HepG2 (cell line): Measurements from ENCODE around the gene GPC6. TPM values are rescaled to one million over a fixed set of nuclear protein-coding genes. Genes with fewer than 3 reads are reported as not detected.

ENCODE experiments used
- ATAC-seq: fragments of 200-7000 bp; cut with Tn5 transposase; 3 replicates; pipeline ENCODE4 v1.9.1; 2020; ENCODE audit warnings: mild to moderate bottlenecking, moderate library complexity
- BruUV-seq: library from RNA; stranded (reverse); fragments of 400-500 nt; replicated peaks from 2 replicates; lab custom pipeline; 2021; lab: Mats Ljungman, UMichigan
- CTCF ChIA-PET: fragments of 300-600 bp; formaldehyde crosslinking; extraction: SDS; loops from one replicate; lab custom pipeline; 2021; ENCODE audit warnings: low total read pairs, inconsistent platforms, low intra/inter-chr PET ratio; lab: Yijun Ruan, JAX
- POLR2A ChIA-PET: fragments of 350-600 bp; sonication (Branson Sonifier 250); formaldehyde crosslinking; loops from one replicate; lab custom pipeline; 2020; ENCODE audit warnings: antibody characterized with exemption, inconsistent platforms; lab: Yijun Ruan, JAX
- DNase-seq: peaks from one replicate; pipeline ENCODE4 v3.0.0-alpha.2; 2015; ENCODE audit warnings: low spot score
- FAIRE-seq: peaks from 3 replicates; lab custom pipeline; 2011; peaks lifted over from hg19 to GRCh38; lab: Jason Lieb, UNC
- H2AFZ ChIP-seq: one replicate; pipeline ENCODE4 v1.6.1; 2011; ENCODE audit warnings: low read length, inconsistent platforms
- H3K27ac ChIP-seq: fragments of 300-600 bp; 3 replicates; pipeline ENCODE4 v1.8.0; 2011; ENCODE audit warnings: mixed run types, mild to moderate bottlenecking, mixed read lengths, low read length, inconsistent platforms; ENCODE audit not compliant: insufficient read depth; ENCODE audit errors: extremely low read length
- H3K27me3 ChIP-seq, 2 experiments: fragments of 200-600 bp in 1 of 2; 2 replicates in 1 of 2; 3 replicates in 1 of 2; pipeline versions ENCODE4 v1.6.0 to v1.8.0; 2011; ENCODE audit warnings: low read length in 2 of 2, mild to moderate bottlenecking in 2 of 2, moderate library complexity in 2 of 2, inconsistent platforms in 1 of 2; ENCODE audit not compliant: insufficient read depth in 2 of 2, control insufficient read depth in 1 of 2
- H3K36me3 ChIP-seq, 2 experiments: fragments of 200-600 bp in 1 of 2; replicated peaks in 1 of 2; 2 replicates in 1 of 2; 3 replicates in 1 of 2; pipeline versions ENCODE4 v1.5.1 to v1.8.0; 2011; ENCODE audit warnings: low read length in 2 of 2, inconsistent platforms in 1 of 2; ENCODE audit not compliant: insufficient read depth in 2 of 2, control insufficient read depth in 1 of 2
- H3K4me1 ChIP-seq: 2 replicates; pipeline ENCODE4 v1.5.1; 2012; ENCODE audit warnings: low read length, inconsistent platforms; ENCODE audit not compliant: insufficient read depth
- H3K4me2 ChIP-seq: 2 replicates; pipeline ENCODE4 v1.6.0; 2011; ENCODE audit warnings: low read depth, low read length, inconsistent platforms
- H3K4me3 ChIP-seq, 3 experiments: fragments of 200-600 bp in 1 of 3; sonication (generic), shearing (Covaris generic) in 1 of 3; replicated peaks in 1 of 3; 2 replicates each; pipeline ENCODE4 v1.5.1; 2011 to 2016; ENCODE audit warnings: low read length in 3 of 3, inconsistent platforms in 2 of 3, low read depth in 2 of 3, mild to moderate bottlenecking in 2 of 3, control low read depth in 1 of 3, mixed read lengths in 1 of 3; ENCODE audit not compliant: insufficient read depth in 1 of 3
- H3K79me2 ChIP-seq: one replicate; pipeline ENCODE4 v1.6.1; 2011; ENCODE audit warnings: low read length, inconsistent platforms; ENCODE audit not compliant: insufficient read depth
- H3K9ac ChIP-seq: 2 replicates; pipeline ENCODE4 v1.6.0; 2011; ENCODE audit warnings: mild to moderate bottlenecking, low read depth, low read length, inconsistent platforms; ENCODE audit not compliant: insufficient read depth
- H3K9me3 ChIP-seq: 2 replicates; pipeline ENCODE4 v1.5.1; 2012; ENCODE audit warnings: mild to moderate bottlenecking, low read length
- H4K20me1 ChIP-seq: 2 replicates; pipeline ENCODE4 v1.6.0; 2011; ENCODE audit warnings: inconsistent platforms, mild to moderate bottlenecking, low read length, moderate library complexity; ENCODE audit not compliant: insufficient read depth
- FOSL2 ChIP-seq: sonication (generic); formaldehyde crosslinking; IDR thresholded peaks from 2 replicates; pipeline ENCODE4 v1.4.0; 2020; ENCODE audit warnings: missing genetic modification reagents
- HMG20A ChIP-seq: IDR thresholded peaks from 2 replicates; pipeline ENCODE4 v1.6.1; 2016; ENCODE audit warnings: borderline replicate concordance
- NCOA2 ChIP-seq: sonication (generic); formaldehyde crosslinking; IDR thresholded peaks from 2 replicates; pipeline ENCODE4 v1.8.0; 2022; ENCODE audit warnings: inconsistent platforms
- RERE ChIP-seq: IDR thresholded peaks from 2 replicates; pipeline ENCODE4 v1.6.1; 2016; ENCODE audit warnings: low read depth, missing genetic modification reagents, missing compliant biosample characterization
- SOX13 ChIP-seq, 3 experiments: fragments of 450-650 bp in 1 of 3; sonication (generic) in 1 of 3; formaldehyde crosslinking in 1 of 3; IDR thresholded peaks in 2 of 3; conservative IDR thresholded peaks in 1 of 3; 2 replicates each; pipeline versions ENCODE4 v1.5.0 to v1.6.1; 2016 to 2020; ENCODE audit warnings: antibody characterized with exemption in 1 of 3, mild to moderate bottlenecking in 1 of 3, missing compliant biosample characterization in 1 of 3, missing genetic modification reagents in 1 of 3, moderate library complexity in 1 of 3
- ZGPAT ChIP-seq: IDR thresholded peaks from 2 replicates; pipeline ENCODE4 v1.6.1; 2016; ENCODE audit warnings: mild to moderate bottlenecking
- ZNF253 ChIP-seq: sonication (generic); formaldehyde crosslinking; IDR thresholded peaks from 2 replicates; pipeline ENCODE4 v1.8.0; 2022; ENCODE audit warnings: mild to moderate bottlenecking, missing genetic modification reagents, borderline replicate concordance
- ZNF382 ChIP-seq: sonication (generic); formaldehyde crosslinking; IDR thresholded peaks from 2 replicates; pipeline ENCODE4 v1.5.0; 2020; ENCODE audit warnings: missing genetic modification reagents, mild to moderate bottlenecking, borderline replicate concordance
- ZNF430 ChIP-seq: sonication (generic); formaldehyde crosslinking; IDR thresholded peaks from 2 replicates; pipeline ENCODE4 v1.9.0; 2021; ENCODE audit warnings: mild to moderate bottlenecking, missing genetic modification reagents
- WGBS: methylation state at CpG from one replicate; pipeline ENCODE4 v1.1.6; 2017; ENCODE audit warnings: low lambda C conversion rate; 5-methylcytosine and 5-hydroxymethylcytosine counted together
- in situ Hi-C: cut with HindIII; loops from 2 replicates; pipeline ENCODE4 v1.10.0; 2017; ENCODE audit warnings: low pct_unique_long_range_greater_than_20kb; ENCODE audit not compliant: extremely low pct_ligation_motif_present
- intact Hi-C: fragments of 100-400 bp; cut with micrococcal nuclease; formaldehyde crosslinking; loops from one replicate; pipeline ENCODE4 v1.10.0; 2022; ENCODE audit not compliant: unreplicated experiment
- polyA plus RNA-seq, 8 experiments: library from polyadenylated mRNA; depleted of rRNA in 3 of 8; stranded (reverse) in 7 of 8; unstranded in 1 of 8; fragments of >200 nt; fragmentation: Illumina TruSeq in 4 of 8; extraction: Trizol in 4 of 8; gene quantifications; 2 replicates each; pipeline versions ENCODE4 v1.2.1 to v1.2.3, GENCODE V29; 2011 to 2016; ENCODE audit warnings: low read depth in 4 of 8, missing spikeins in 1 of 8, mixed read lengths in 1 of 8; ENCODE audit not compliant: insufficient read depth in 1 of 8
- total RNA-seq, 5 experiments: library from RNA; depleted of rRNA; stranded (reverse); fragments of >200 nt; fragmentation: Illumina TruSeq; extraction: Trizol; gene quantifications; 2 replicates each; pipeline ENCODE4 v1.2.3, GENCODE V29; 2016; ENCODE audit warnings: low read depth in 1 of 5
- TF ChIP-seq, protein P1 (sequence below): sonication (generic); formaldehyde crosslinking; conservative IDR thresholded peaks from 2 replicates; pipeline ENCODE4 v1.4.0; 2020; ENCODE audit warnings: mild to moderate bottlenecking, missing genetic modification reagents, moderate library complexity

The GPC6 gene
- total and polyA plus RNA-seq, 2 of the 13 experiments (the other 11 are each of a cell fraction or from before 2014, with no cell fraction given), result 24.5 to 33.9 TPM

DNA sequence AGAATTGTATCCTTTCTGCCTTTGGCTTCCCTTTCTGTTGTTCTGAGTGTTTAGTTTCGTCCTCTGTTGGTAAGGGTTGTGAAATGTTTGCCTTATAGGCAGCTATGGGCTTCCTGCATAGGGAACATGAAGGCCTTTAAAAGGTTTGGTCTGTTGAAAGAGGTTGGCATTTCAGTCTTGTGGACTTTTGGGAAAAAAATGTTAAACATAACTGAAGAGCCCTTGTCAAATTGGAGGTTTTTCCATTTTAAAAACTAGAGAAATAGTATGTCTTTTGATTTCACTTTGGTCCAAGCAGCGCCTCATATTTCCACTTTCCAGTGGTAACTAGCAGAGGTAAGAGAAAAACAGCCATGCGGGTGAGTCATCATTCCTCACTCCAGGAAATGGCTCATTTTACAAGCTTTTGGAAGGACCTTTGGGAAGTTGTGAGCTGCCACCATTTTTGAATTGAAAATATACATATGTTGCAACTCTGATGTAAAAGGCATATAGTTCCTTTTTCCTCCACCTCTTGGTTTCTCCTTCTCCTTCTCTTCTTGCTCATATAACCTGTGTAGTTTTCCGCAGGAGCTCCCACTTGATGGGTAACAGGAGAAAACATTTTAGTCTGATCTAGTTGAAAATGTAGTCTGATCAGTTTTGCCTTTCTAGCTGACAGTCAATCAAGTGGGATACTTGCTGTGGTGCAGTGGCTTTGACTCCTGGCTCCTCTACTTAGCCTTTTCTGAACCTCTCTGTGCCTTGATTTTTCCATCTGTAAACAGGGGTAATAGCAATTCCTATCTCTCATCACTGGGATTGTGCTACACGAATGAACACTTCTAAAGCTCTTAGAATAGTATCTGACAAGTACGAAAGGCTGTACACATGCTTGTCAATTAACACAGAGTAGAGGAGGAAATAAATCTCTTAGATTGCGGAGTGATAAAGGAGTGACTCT is 23.0 kb downstream of the GPC6 start:
- DNase-seq (peak; percentile 90), ATAC-seq (peak; percentile 91), FAIRE-seq (peak; percentile 63)
- in situ Hi-C loops, result loop anchor here (10.0 to 25.0 kb wide), 4 partner anchors 513 to 1088 kb away; no protein-coding TSS in a partner anchor
- no peaks in the 10 kb centered on the region for H4K20me1 ChIP-seq
- CTCF ChIA-PET, result interaction anchor here (1.1 to 1.3 kb wide), 2 partner anchors 942 to 1113 kb away, joined by 3 to 4 read pairs; no protein-coding TSS in a partner anchor
- intact Hi-C loops, result loop anchor here (1.0 to 5.0 kb wide), 6 partner anchors 113 to 1168 kb away; no protein-coding TSS in a partner anchor
- peak overlapping the region; percentile 82 for H2AFZ ChIP-seq
- WGBS, result 63% methylated on average over 7 of the region's 7 CpGs
- H3K4me2 ChIP-seq, result peak overlapping the region; percentile 84
- H3K4me1 ChIP-seq, result peaks cover 49% of the 10 kb centered on the region
- H3K9ac ChIP-seq, result peak overlapping the region; percentile 80
- BruUV-seq, result TSS peak; percentile 31
- peak overlapping the region; percentile 44 to 57 (median 50); a peak in 5 of 6 replicates for H3K4me3 ChIP-seq
- no peaks in the 10 kb centered on the region for H3K27me3 ChIP-seq
- POLR2A ChIA-PET, result interaction anchor here (0.7 to 2.7 kb wide), 13 partner anchors 9 to 1094 kb away, joined by 3 to 31 read pairs (median 6); partner anchors contain the start of gene GPC6
- H3K79me2 ChIP-seq, result peaks cover 48% of the 10 kb centered on the region
- no peaks in the 10 kb centered on the region for H3K9me3 ChIP-seq
- H3K27ac ChIP-seq, result peak overlapping the region; percentile 95
- H3K36me3 ChIP-seq, result no peaks in the 10 kb centered on the region; a peak in 1 of 5 replicates
- peak; percentile 19 for TF ChIP-seq ZGPAT (CRISPR knock-in tag)
- TF ChIP-seq, protein P1, sequence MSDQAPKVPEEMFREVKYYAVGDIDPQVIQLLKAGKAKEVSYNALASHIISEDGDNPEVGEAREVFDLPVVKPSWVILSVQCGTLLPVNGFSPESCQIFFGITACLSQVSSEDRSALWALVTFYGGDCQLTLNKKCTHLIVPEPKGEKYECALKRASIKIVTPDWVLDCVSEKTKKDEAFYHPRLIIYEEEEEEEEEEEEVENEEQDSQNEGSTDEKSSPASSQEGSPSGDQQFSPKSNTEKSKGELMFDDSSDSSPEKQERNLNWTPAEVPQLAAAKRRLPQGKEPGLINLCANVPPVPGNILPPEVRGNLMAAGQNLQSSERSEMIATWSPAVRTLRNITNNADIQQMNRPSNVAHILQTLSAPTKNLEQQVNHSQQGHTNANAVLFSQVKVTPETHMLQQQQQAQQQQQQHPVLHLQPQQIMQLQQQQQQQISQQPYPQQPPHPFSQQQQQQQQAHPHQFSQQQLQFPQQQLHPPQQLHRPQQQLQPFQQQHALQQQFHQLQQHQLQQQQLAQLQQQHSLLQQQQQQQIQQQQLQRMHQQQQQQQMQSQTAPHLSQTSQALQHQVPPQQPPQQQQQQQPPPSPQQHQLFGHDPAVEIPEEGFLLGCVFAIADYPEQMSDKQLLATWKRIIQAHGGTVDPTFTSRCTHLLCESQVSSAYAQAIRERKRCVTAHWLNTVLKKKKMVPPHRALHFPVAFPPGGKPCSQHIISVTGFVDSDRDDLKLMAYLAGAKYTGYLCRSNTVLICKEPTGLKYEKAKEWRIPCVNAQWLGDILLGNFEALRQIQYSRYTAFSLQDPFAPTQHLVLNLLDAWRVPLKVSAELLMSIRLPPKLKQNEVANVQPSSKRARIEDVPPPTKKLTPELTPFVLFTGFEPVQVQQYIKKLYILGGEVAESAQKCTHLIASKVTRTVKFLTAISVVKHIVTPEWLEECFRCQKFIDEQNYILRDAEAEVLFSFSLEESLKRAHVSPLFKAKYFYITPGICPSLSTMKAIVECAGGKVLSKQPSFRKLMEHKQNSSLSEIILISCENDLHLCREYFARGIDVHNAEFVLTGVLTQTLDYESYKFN (CRISPR knock-in tag), result peak; percentile 31; the same call in 1 of the 2 replicates
- TF ChIP-seq ZNF430 (CRISPR knock-in tag), result no peak
- no peak for TF ChIP-seq ZNF382 (CRISPR knock-in tag)
- peak; percentile 23; the same call in 1 of the 2 replicates for TF ChIP-seq HMG20A (CRISPR knock-in tag)
- no peak for TF ChIP-seq ZNF253 (CRISPR knock-in tag)
- TF ChIP-seq SOX13 (IDR thresholded peaks at IDR 0.05), result no peak
- peak in 1 of 2 experiments; percentile 55; a peak in 1 of 4 replicates for TF ChIP-seq SOX13 (CRISPR knock-in tag; conservative IDR thresholded peaks at IDR 0.05 in 1 of 2, IDR thresholded peaks at IDR 0.05 in 1 of 2)
- TF ChIP-seq NCOA2, result peak; percentile 58; the same call in 1 of the 2 replicates
- peak; percentile 97 for TF ChIP-seq FOSL2
- 0 out of 2 replicates have a peak, but pooled peaks have one; percentile 21 for TF ChIP-seq RERE (CRISPR knock-in tag)
